Adrenal gland (tissue), 12 donors: ENCODE data around the gene PFN1. TPM values are rescaled to one million over a fixed set of nuclear protein-coding genes. Genes with fewer than 3 reads are reported as not detected.

Experiments used
- DNase-seq, 7 donors: peaks; one replicate each; pipeline ENCODE4 v3.0.0-alpha.2; 2019 to 2020
- H3K27ac ChIP-seq, 5 donors: fragments of 200-600 bp; sonication (generic) in 4 of 5; 1 replicate in 3 of 5; 2 replicates in 2 of 5; pipeline versions ENCODE4 v1.5.1 to v1.8.0; 2016 to 2020; ENCODE audit warnings: mild to moderate bottlenecking in 1 of 5
- H3K27me3 ChIP-seq: fragments of 200-600 bp; 2 replicates; pipeline ENCODE4 v1.8.0; 2021
- H3K36me3 ChIP-seq, 2 donors: fragments of 200-600 bp; replicated peaks in 1 of 2; 1 replicate in 1 of 2; 2 replicates in 1 of 2; pipeline versions ENCODE4 v1.5.1 to v1.8.0; 2018 to 2022
- H3K4me1 ChIP-seq, 2 donors: fragments of 200-600 bp; replicated peaks in 1 of 2; 1 replicate in 1 of 2; 2 replicates in 1 of 2; pipeline versions ENCODE4 v1.5.1 to v1.8.0; 2018 to 2021
- H3K4me3 ChIP-seq, 4 donors: fragments of 200-600 bp; sonication (generic) in 3 of 4; one replicate each; pipeline ENCODE4 v1.5.1; 2016 to 2018
- H3K9me3 ChIP-seq, 3 donors: fragments of 200-600 bp; sonication (generic) in 1 of 3; replicated peaks in 1 of 3; 1 replicate in 2 of 3; 2 replicates in 1 of 3; pipeline versions ENCODE4 v1.5.1 to v1.8.0; 2016 to 2021
- POLR2A ChIP-seq, 2 donors: fragments of 450-650 bp; IDR thresholded peaks; one replicate each; pipeline ENCODE4 v1.6.1; 2017; ENCODE audit warnings: antibody characterized with exemption in 2 of 2, mild to moderate bottlenecking in 2 of 2, moderate library complexity in 1 of 2
- WGBS, 4 donors: extraction: QIAGEN DNeasy Blood & Tissue Kit in 2 of 4; methylation state at CpG; one replicate each; pipeline versions ENCODE4 v1.1.5 to v1.1.7; 2013 to 2017; 5-methylcytosine and 5-hydroxymethylcytosine counted together
- intact Hi-C, 2 donors: fragments of 100-400 bp; cut with DNase I; formaldehyde crosslinking; loops; one replicate each; pipeline versions ENCODE4 v1.14.1 to v1.15.0; 2022 to 2023
- polyA plus RNA-seq, 3 donors: library from polyadenylated mRNA; stranded (reverse); fragments of 200-250 nt in 2 of 3; fragments of 350-450 nt in 1 of 3; fragmentation: Illumina TruSeq in 1 of 3; extraction: RNeasy Lipid Tissue Mini Kit (QIAGEN cat#74804) in 1 of 3; gene quantifications; one replicate each; pipeline ENCODE4 v1.2.3, GENCODE V29; 2013 to 2014
- total RNA-seq, 9 donors: library from RNA; depleted of rRNA in 4 of 9; stranded (reverse); fragments of >200 nt in 4 of 9; fragments of 120-200 nt in 1 of 9; fragmentation: NEBNext Ultra II Directional in 1 of 9; extraction: Animal tissue kit (Norgen Biotek cat#: 25700) in 1 of 9; gene quantifications; one replicate each; pipeline versions ENCODE4 v1.1.0 to v1.2.4, GENCODE V29; 2013 to 2023
- TF ChIP-seq, protein P1 (sequence below), 6 experiments: fragments of 450-650 bp in 4 of 6; fragments of 200-600 bp in 2 of 6; sonication (generic) in 1 of 6; IDR thresholded peaks; 1 replicate in 5 of 6; 2 replicates in 1 of 6; pipeline versions ENCODE4 v1.5.1 to v1.8.0; 2016 to 2021; ENCODE audit warnings: antibody characterized with exemption in 6 of 6, mild to moderate bottlenecking in 2 of 6, moderate library complexity in 1 of 6
- donor health status: healthy with polysubstance abuse.
- donor health status: Bipolar disorder and iron deficiency.
- donor health status: DM: yes; HTN: yes; CAD: no.
- donor health status: DM: no; HTN: no; CAD: no.
- donor health status: DM: no; HTN: no; CAD: no.
- donor health status: DM: yes; HTN: yes; CAD: no.

PFN1 gene
- total and polyA plus RNA-seq, 12 donors, result 310 to 1,056 (median 423) TPM

GRCh38 chr17:4986403-4986802 is 38.1 kb upstream of the PFN1 start:
- Histone ChIP-seq H3K27me3 (no peaks in the 10 kb centered on the region), H3K9me3 (no peaks in the 10 kb centered on the region), H3K4me1 (peaks cover 13 to 24% of the 10 kb centered on the region in 2 donors), H3K27ac (peak overlapping the region in 4 of 5 donors; percentile 80 to 95 (median 90)), H3K4me3 (peak overlapping the region in 2 of 4 donors; percentile 62 to 93), H3K36me3 (peaks cover 0 to 30% of the 10 kb centered on the region in 2 donors)
- peak in 1 of 2 donors; percentile 16 for TF ChIP-seq POLR2A (IDR thresholded peaks at IDR 0.05)
- TF ChIP-seq, protein P1, sequence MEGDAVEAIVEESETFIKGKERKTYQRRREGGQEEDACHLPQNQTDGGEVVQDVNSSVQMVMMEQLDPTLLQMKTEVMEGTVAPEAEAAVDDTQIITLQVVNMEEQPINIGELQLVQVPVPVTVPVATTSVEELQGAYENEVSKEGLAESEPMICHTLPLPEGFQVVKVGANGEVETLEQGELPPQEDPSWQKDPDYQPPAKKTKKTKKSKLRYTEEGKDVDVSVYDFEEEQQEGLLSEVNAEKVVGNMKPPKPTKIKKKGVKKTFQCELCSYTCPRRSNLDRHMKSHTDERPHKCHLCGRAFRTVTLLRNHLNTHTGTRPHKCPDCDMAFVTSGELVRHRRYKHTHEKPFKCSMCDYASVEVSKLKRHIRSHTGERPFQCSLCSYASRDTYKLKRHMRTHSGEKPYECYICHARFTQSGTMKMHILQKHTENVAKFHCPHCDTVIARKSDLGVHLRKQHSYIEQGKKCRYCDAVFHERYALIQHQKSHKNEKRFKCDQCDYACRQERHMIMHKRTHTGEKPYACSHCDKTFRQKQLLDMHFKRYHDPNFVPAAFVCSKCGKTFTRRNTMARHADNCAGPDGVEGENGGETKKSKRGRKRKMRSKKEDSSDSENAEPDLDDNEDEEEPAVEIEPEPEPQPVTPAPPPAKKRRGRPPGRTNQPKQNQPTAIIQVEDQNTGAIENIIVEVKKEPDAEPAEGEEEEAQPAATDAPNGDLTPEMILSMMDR (IDR thresholded peaks at IDR 0.05), result no peak
- WGBS, 4 donors, result 18 to 26% (median 21%) methylated on average over 4 to 5 of the region's 5 CpGs
- intact Hi-C loops, result loop anchor here (5.0 to 10.0 kb wide), 4 partner anchors 52 to 82 kb away; partner anchors contain the start of genes CHRNE (in 1 of the 2) and GP1BA (in 1 of the 2)
- DNase-seq, result peak in 4 of 7 donors; percentile 49 to 68 (median 54)

- WGBS, 4 donors, result 58 to 73% (median 64%) methylated on average over 5 of the region's 5 CpGs
- Histone ChIP-seq H3K36me3 (peaks cover 0 to 63% of the 10 kb centered on the region in 2 donors), H3K9me3 (no peaks in the 10 kb centered on the region), H3K4me3 (no peak overlapping the region), H3K27me3 (no peaks in the 10 kb centered on the region), H3K4me1 (peaks cover 8 to 12% of the 10 kb centered on the region in 2 donors), H3K27ac (no peak overlapping the region)
- no peak for DNase-seq
- intact Hi-C loops, result loop anchor here in 1 of 2 donors (10.0 kb wide), 3 partner anchors 48 to 82 kb away; partner anchors contain the start of genes CHRNE and GP1BA
- no peak for TF ChIP-seq POLR2A (IDR thresholded peaks at IDR 0.05)
- TF ChIP-seq, protein P1 (IDR thresholded peaks at IDR 0.05), result no peak
Observed at GRCh38 chr17:4982305-4982704, 34.0 kb upstream of the PFN1 start.

DNA sequence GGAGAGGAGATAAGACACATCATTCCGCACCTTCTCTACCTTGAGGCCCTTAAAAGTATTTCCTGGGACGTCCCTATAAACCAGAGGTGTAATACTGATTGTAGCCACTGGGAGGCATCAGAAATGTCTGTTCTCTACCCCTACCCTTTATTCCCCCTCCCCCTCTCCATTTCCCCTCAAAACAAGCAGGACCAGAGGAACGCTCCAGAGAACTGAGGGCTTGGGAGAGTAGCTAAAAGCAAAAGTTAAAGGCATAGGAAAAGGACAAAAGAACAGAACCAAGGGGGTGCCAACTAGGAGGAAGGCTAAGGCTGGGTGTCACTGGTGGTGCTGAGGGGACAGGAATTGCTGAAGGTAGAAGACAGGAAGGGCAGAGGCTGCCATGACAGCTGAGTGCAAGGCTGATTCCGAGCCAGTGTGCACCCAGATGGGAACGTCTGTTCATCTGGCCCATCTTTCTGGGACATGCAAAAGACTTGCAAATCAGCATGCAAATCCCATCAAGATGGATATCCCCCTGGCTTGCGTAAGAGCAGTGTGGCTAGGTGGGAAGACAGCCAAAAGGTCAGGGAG is 32.4 kb upstream of the PFN1 start:
- Histone ChIP-seq H3K9me3 (no peaks in the 10 kb centered on the region), H3K36me3 (peaks cover 0 to 74% of the 10 kb centered on the region in 2 donors), H3K4me1 (peaks cover under 1 to 3% of the 10 kb centered on the region in 2 donors), H3K27me3 (no peaks in the 10 kb centered on the region), H3K27ac (no peak overlapping the region), H3K4me3 (no peak overlapping the region)
- TF ChIP-seq POLR2A (IDR thresholded peaks at IDR 0.05), result no peak
- TF ChIP-seq, protein P1 (IDR thresholded peaks at IDR 0.05), result peak; percentile 61 to 84 (median 73)
- WGBS, 4 donors, result 41 to 46% (median 42%) methylated on average over 6 of the region's 6 CpGs
- peak in 2 of 7 donors; percentile 49 to 52 for DNase-seq
- intact Hi-C loops, result loop anchor here in 1 of 2 donors (10.0 kb wide), 3 partner anchors 46 to 84 kb away; partner anchors contain the start of genes CHRNE and GP1BA

DNA sequence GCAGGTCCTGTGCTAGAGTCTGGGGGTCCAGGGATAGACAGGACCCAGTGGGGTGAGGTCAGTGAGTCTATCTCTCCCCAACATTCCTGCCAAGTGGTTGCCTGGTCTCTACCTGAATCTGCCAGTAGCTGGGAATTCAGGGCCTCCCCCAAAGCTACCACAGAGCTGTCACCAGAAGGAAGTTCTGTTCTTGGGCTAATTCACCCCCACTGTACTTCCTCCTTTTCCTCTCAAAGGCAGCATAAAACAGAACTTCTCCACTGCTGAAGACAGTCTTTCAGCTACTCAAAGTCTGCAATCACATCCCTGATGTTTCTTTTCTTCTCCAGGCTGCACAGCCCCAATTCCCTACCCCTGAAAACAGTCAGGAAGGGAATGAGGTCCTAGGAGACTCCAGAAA is 30.4 kb upstream of the PFN1 start:
- intact Hi-C loops, result no loop called here
- Histone ChIP-seq H3K27ac (no peak overlapping the region), H3K9me3 (no peaks in the 10 kb centered on the region), H3K36me3 (peaks cover 0 to 69% of the 10 kb centered on the region in 2 donors), H3K27me3 (no peaks in the 10 kb centered on the region), H3K4me3 (no peak overlapping the region), H3K4me1 (peaks cover 0 to 6% of the 10 kb centered on the region in 2 donors)
- TF ChIP-seq, protein P1 (IDR thresholded peaks at IDR 0.05), result no peak
- TF ChIP-seq POLR2A (IDR thresholded peaks at IDR 0.05), result no peak
- DNase-seq, result no peak
